Osteoblast (primary cell): ENCODE results near the gene TXNDC11. TPM values are rescaled to one million over a fixed set of nuclear protein-coding genes. Genes with fewer than 3 reads are reported as not detected.
A peak's percentile ranks its signal among the peaks of the same experiment; 100 is the strongest.

Experiments used
- DNase-seq: peaks from one replicate; pipeline ENCODE4 v3.0.0; 2011; ENCODE audit warnings: low spot score, mixed read lengths; ENCODE audit not compliant: insufficient read length; ENCODE audit errors: missing footprints
- H2AFZ ChIP-seq: 2 replicates; pipeline ENCODE4 v1.6.0; 2011; ENCODE audit warnings: mild to moderate bottlenecking, low read length
- H3K27ac ChIP-seq: 2 replicates; pipeline ENCODE4 v1.5.1; 2011; ENCODE audit warnings: mild to moderate bottlenecking, low read depth, low read length, moderate library complexity
- H3K27me3 ChIP-seq: 2 replicates; pipeline ENCODE4 v1.6.0; 2012; ENCODE audit warnings: mild to moderate bottlenecking, control low read depth, inconsistent platforms, low read length, moderate library complexity; ENCODE audit not compliant: insufficient read depth
- H3K36me3 ChIP-seq: 2 replicates; pipeline ENCODE4 v1.5.1; 2011; ENCODE audit warnings: mild to moderate bottlenecking, low read length, control low read depth, moderate library complexity; ENCODE audit not compliant: insufficient read depth
- H3K4me1 ChIP-seq: 2 replicates; pipeline ENCODE4 v1.5.1; 2011; ENCODE audit warnings: mild to moderate bottlenecking, low read length, control low read depth, moderate library complexity; ENCODE audit not compliant: insufficient read depth
- H3K4me2 ChIP-seq: 2 replicates; pipeline ENCODE4 v1.6.0; 2011; ENCODE audit warnings: mild to moderate bottlenecking, low read length; ENCODE audit not compliant: insufficient read depth
- H3K4me3 ChIP-seq: fragments of 200-600 bp; sonication (generic); 3 replicates; pipeline ENCODE4 v1.5.1; 2012; ENCODE audit warnings: mild to moderate bottlenecking, low read length, inconsistent platforms; ENCODE audit not compliant: insufficient read depth
- H3K79me2 ChIP-seq: 2 replicates; pipeline ENCODE4 v1.6.0; 2012; ENCODE audit warnings: mild to moderate bottlenecking, low read length, control low read depth, inconsistent platforms; ENCODE audit not compliant: insufficient read depth
- H3K9me3 ChIP-seq: 2 replicates; pipeline ENCODE4 v1.5.1; 2011; ENCODE audit warnings: low read depth, low read length, control low read depth
- H4K20me1 ChIP-seq: 2 replicates; pipeline ENCODE4 v1.6.0; 2012; ENCODE audit warnings: mild to moderate bottlenecking, low read length, control low read depth; ENCODE audit not compliant: insufficient read depth
- total RNA-seq: library from RNA; depleted of rRNA; stranded (reverse); fragments of >200 nt; gene quantifications from 2 replicates; pipeline ENCODE4 v1.2.3, GENCODE V29; 2012
- TF ChIP-seq, protein P1 (sequence below): IDR thresholded peaks from 2 replicates; pipeline ENCODE4 v1.5.1; 2011; ENCODE audit warnings: mild to moderate bottlenecking, low read depth, low read length, moderate library complexity; ENCODE audit errors: extremely low read depth

Gene TXNDC11
- total RNA-seq, 1 donor: 26.1 TPM

GRCh38 chr16:11666103-11667055, 76.3 kb downstream of the TXNDC11 start:
- Histone ChIP-seq H3K9me3 (no peaks in the 10 kb centered on the region), H3K27me3 (no peaks in the 10 kb centered on the region), H4K20me1 (peaks cover 13% of the 10 kb centered on the region), H3K4me3 (no peak overlapping the region), H3K36me3 (no peaks in the 10 kb centered on the region), H3K4me2 (no peak overlapping the region), H3K4me1 (peaks cover 14% of the 10 kb centered on the region), H2AFZ (no peak overlapping the region), H3K27ac (no peak overlapping the region), H3K79me2 (peaks cover 16% of the 10 kb centered on the region)
- TF ChIP-seq, protein P1, sequence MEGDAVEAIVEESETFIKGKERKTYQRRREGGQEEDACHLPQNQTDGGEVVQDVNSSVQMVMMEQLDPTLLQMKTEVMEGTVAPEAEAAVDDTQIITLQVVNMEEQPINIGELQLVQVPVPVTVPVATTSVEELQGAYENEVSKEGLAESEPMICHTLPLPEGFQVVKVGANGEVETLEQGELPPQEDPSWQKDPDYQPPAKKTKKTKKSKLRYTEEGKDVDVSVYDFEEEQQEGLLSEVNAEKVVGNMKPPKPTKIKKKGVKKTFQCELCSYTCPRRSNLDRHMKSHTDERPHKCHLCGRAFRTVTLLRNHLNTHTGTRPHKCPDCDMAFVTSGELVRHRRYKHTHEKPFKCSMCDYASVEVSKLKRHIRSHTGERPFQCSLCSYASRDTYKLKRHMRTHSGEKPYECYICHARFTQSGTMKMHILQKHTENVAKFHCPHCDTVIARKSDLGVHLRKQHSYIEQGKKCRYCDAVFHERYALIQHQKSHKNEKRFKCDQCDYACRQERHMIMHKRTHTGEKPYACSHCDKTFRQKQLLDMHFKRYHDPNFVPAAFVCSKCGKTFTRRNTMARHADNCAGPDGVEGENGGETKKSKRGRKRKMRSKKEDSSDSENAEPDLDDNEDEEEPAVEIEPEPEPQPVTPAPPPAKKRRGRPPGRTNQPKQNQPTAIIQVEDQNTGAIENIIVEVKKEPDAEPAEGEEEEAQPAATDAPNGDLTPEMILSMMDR: no peak
- peak; percentile 81 for DNase-seq

GRCh38 chr16:11665071-11665491, 77.6 kb downstream of the TXNDC11 start:
- DNase-seq: no peak
- H3K27ac ChIP-seq: no peak overlapping the region
- H3K36me3 ChIP-seq: no peaks in the 10 kb centered on the region
- no peak overlapping the region for H3K4me3 ChIP-seq
- H3K79me2 ChIP-seq: peaks cover 9% of the 10 kb centered on the region
- TF ChIP-seq, protein P1: no peak
- no peak overlapping the region for H3K4me2 ChIP-seq
- H3K4me1 ChIP-seq: peaks cover 14% of the 10 kb centered on the region
- H4K20me1 ChIP-seq: peaks cover under 1% of the 10 kb centered on the region
- H2AFZ ChIP-seq: no peak overlapping the region
- H3K9me3 ChIP-seq: no peaks in the 10 kb centered on the region
- H3K27me3 ChIP-seq: no peaks in the 10 kb centered on the region

DNA sequence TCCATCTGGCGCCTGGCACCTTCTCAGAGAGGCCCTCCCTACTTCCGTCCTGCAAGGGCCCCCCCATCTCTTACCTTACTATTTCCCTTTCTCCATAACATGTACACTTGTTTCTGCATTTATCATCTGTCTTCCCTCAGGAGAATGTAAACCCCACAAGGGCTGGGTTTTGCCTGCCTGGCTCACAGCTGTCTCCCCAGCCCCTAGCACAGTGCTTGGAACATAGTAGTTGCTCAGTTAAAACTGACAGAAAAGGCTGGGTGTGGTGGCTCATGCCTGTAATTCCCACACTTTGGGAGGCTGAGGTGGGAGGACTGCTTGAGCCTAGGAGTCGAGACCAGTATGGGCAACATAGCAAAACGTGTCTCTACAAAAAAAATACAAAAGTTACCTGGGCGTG, 80.1 kb downstream of the TXNDC11 start:
- H3K27ac ChIP-seq: no peak overlapping the region
- no peaks in the 10 kb centered on the region for H3K36me3 ChIP-seq

GRCh38 chr16:11660565-11660964, 82.1 kb downstream of the TXNDC11 start:
- Histone ChIP-seq H3K4me3 (no peak overlapping the region), H3K4me2 (no peak overlapping the region), H3K27me3 (no peaks in the 10 kb centered on the region), H2AFZ (no peak overlapping the region), H3K27ac (no peak overlapping the region), H3K4me1 (peaks cover 5% of the 10 kb centered on the region), H4K20me1 (no peaks in the 10 kb centered on the region), H3K36me3 (no peaks in the 10 kb centered on the region), H3K9me3 (no peaks in the 10 kb centered on the region), H3K79me2 (no peaks in the 10 kb centered on the region)
- no peak for DNase-seq
- TF ChIP-seq, protein P1: no peak

More for the DNA sequence above, 80.1 kb downstream of the TXNDC11 start:
- H3K9me3 ChIP-seq: no peaks in the 10 kb centered on the region
- no peaks in the 10 kb centered on the region for H4K20me1 ChIP-seq
- no peak overlapping the region for H2AFZ ChIP-seq
- TF ChIP-seq, protein P1: no peak
- no peaks in the 10 kb centered on the region for H3K27me3 ChIP-seq
- no peak for DNase-seq
- H3K4me1 ChIP-seq: peaks cover 6% of the 10 kb centered on the region
- H3K4me3 ChIP-seq: no peak overlapping the region
- no peak overlapping the region for H3K4me2 ChIP-seq
- no peaks in the 10 kb centered on the region for H3K79me2 ChIP-seq
